Endothelial cell of umbilical vein (primary cell): ENCODE results near the gene LSP1. TPM values are rescaled to one million over a fixed set of nuclear protein-coding genes. Genes with fewer than 3 reads are reported as not detected.

Experiments
- BruUV-seq: library from RNA; stranded (reverse); fragments of 400-500 nt; replicated peaks from 2 replicates; lab custom pipeline; 2021; lab: Mats Ljungman, UMichigan
- CTCF ChIA-PET: fragments of 300-600, 350-600 bp; sonication (Branson Sonifier 250); formaldehyde crosslinking; loops from one replicate; lab custom pipeline; 2021; ENCODE audit warnings: antibody characterized with exemption, inconsistent platforms; lab: Charles Lee
- POLR2A ChIA-PET: fragments of 300-600, 350-600 bp; sonication (Branson Sonifier 250); formaldehyde crosslinking; loops from one replicate; lab custom pipeline; 2021; ENCODE audit warnings: antibody characterized with exemption, inconsistent platforms; lab: Charles Lee
- DNase-seq: peaks from one replicate; pipeline ENCODE4 v3.0.0-alpha.2; 2011; ENCODE audit warnings: low read depth, low spot score
- FAIRE-seq: peaks from 2 replicates; lab custom pipeline; 2011; peaks lifted over from hg19 to GRCh38; lab: Jason Lieb, UNC
- H2AFZ ChIP-seq: 2 replicates; pipeline ENCODE4 v1.6.0; 2012; ENCODE audit warnings: low read depth, low read length, control low read depth, inconsistent platforms
- H3K27ac ChIP-seq: 2 replicates; pipeline ENCODE4 v1.5.1; 2011; ENCODE audit warnings: low read depth, mild to moderate bottlenecking, control low read depth, low read length, moderate library complexity; ENCODE audit not compliant: insufficient read depth
- H3K27me3 ChIP-seq, 2 experiments: 2 replicates each; pipeline versions ENCODE4 v1.6.0 to v1.6.1; 2011; ENCODE audit warnings: low read length in 2 of 2, mixed read lengths in 1 of 2; ENCODE audit not compliant: control insufficient read depth in 2 of 2, insufficient read depth in 2 of 2
- H3K36me3 ChIP-seq, 2 experiments: 2 replicates in 1 of 2; 3 replicates in 1 of 2; pipeline ENCODE4 v1.5.1; 2011; ENCODE audit warnings: low read length in 2 of 2, mild to moderate bottlenecking in 1 of 2, moderate library complexity in 1 of 2; ENCODE audit not compliant: control insufficient read depth in 2 of 2, insufficient read depth in 2 of 2; ENCODE audit errors: extremely low read depth in 1 of 2
- H3K4me1 ChIP-seq: 3 replicates; pipeline ENCODE4 v1.5.1; 2011; ENCODE audit warnings: mild to moderate bottlenecking, low read length; ENCODE audit not compliant: control insufficient read depth, insufficient read depth; ENCODE audit errors: extremely low read depth
- H3K4me2 ChIP-seq: 2 replicates; pipeline ENCODE4 v1.6.1; 2011; ENCODE audit warnings: low read length, control low read depth, mixed read lengths; ENCODE audit not compliant: insufficient read depth
- H3K4me3 ChIP-seq, 3 experiments: fragments of 200-600 bp in 1 of 3; sonication (generic), shearing (Covaris generic) in 1 of 3; replicated peaks in 1 of 3; 2 replicates each; pipeline ENCODE4 v1.5.1; 2011 to 2016; ENCODE audit warnings: control low read depth in 3 of 3, low read length in 3 of 3, mild to moderate bottlenecking in 2 of 3, inconsistent platforms in 1 of 3, low read depth in 1 of 3, moderate library complexity in 1 of 3; ENCODE audit not compliant: insufficient read depth in 1 of 3
- H3K79me2 ChIP-seq: 2 replicates; pipeline ENCODE4 v1.6.0; 2012; ENCODE audit warnings: low read length, inconsistent platforms; ENCODE audit not compliant: control insufficient read depth, insufficient read depth
- H3K9ac ChIP-seq: replicated peaks from 2 replicates; pipeline ENCODE3; 2011; ENCODE audit warnings: low read length, control low read depth; ENCODE audit not compliant: insufficient read depth; ENCODE audit errors: extremely low read depth
- H3K9me1 ChIP-seq: replicated peaks from 3 replicates; pipeline ENCODE4 v1.6.0; 2011; ENCODE audit warnings: mild to moderate bottlenecking, low read length; ENCODE audit not compliant: control insufficient read depth, insufficient read depth; ENCODE audit errors: extremely low read depth
- H3K9me3 ChIP-seq: replicated peaks from 2 replicates; pipeline ENCODE4 v1.5.1; 2012; ENCODE audit warnings: low read length, inconsistent platforms; ENCODE audit not compliant: control insufficient read depth, insufficient read depth
- H4K20me1 ChIP-seq: replicated peaks from 2 replicates; pipeline ENCODE3; 2011; ENCODE audit warnings: mild to moderate bottlenecking, low read length; ENCODE audit not compliant: control insufficient read depth, insufficient read depth; ENCODE audit errors: extremely low read depth
- EZH2 ChIP-seq: IDR thresholded peaks from 2 replicates; pipeline ENCODE4 v1.6.1; 2012; ENCODE audit warnings: borderline replicate concordance, low read depth, mild to moderate bottlenecking, moderate library complexity, low read length, inconsistent platforms; ENCODE audit not compliant: severe bottlenecking
- FOS ChIP-seq: IDR thresholded peaks from 2 replicates; pipeline ENCODE4 v1.6.1; 2011; ENCODE audit warnings: mild to moderate bottlenecking, low read length, moderate library complexity, borderline replicate concordance; ENCODE audit not compliant: insufficient read depth
- GATA2 ChIP-seq: IDR thresholded peaks from 2 replicates; pipeline ENCODE4 v1.7.0; 2011; ENCODE audit warnings: low read depth, mild to moderate bottlenecking, moderate library complexity, mixed read lengths, low read length; ENCODE audit not compliant: insufficient read length, insufficient read depth
- JUN ChIP-seq: IDR thresholded peaks from 2 replicates; pipeline ENCODE4 v1.6.1; 2011; ENCODE audit warnings: borderline replicate concordance, low read depth; ENCODE audit not compliant: insufficient read length, insufficient read depth
- MYC ChIP-seq: IDR thresholded peaks from one replicate; pipeline ENCODE4 v1.6.1; 2011; ENCODE audit warnings: mild to moderate bottlenecking, low read depth, low read length
- POLR2A ChIP-seq: IDR thresholded peaks from 2 replicates; pipeline ENCODE4 v1.6.1; 2012; ENCODE audit warnings: low read depth, mild to moderate bottlenecking, control low read depth, low read length
- POLR2AphosphoS5 ChIP-seq: IDR thresholded peaks from 2 replicates; pipeline ENCODE4 v1.6.1; 2012; ENCODE audit warnings: low read depth, mild to moderate bottlenecking, control low read depth, low read length, moderate library complexity; ENCODE audit not compliant: insufficient read depth
- dilution Hi-C: fragments of 300-500 bp; cut with MboI; formaldehyde crosslinking; loops from one replicate; pipeline ENCODE4 v1.15.0; 2019; ENCODE audit warnings: low sequenced_read_pairs; ENCODE audit not compliant: extremely low pct_ligation_motif_present
- intact Hi-C: fragments of 100-400 bp; cut with micrococcal nuclease; formaldehyde crosslinking; loops from one replicate; pipeline ENCODE4 v1.10.0; 2022
- polyA plus RNA-seq, 4 experiments: library from polyadenylated mRNA; depleted of rRNA in 3 of 4; stranded (reverse) in 3 of 4; unstranded in 1 of 4; fragments of >200 nt; gene quantifications; 2 replicates each; pipeline versions ENCODE4 v1.2.1 to v1.2.3, GENCODE V29; 2011 to 2012; ENCODE audit warnings: missing spikeins in 1 of 4
- total RNA-seq: library from RNA; stranded (reverse); gene quantifications from 2 replicates; pipeline ENCODE4 v1.2.3, GENCODE V29; 2021
- TF ChIP-seq, protein P1 (sequence below), 2 donors: IDR thresholded peaks; 1 replicate in 1 of 2; 2 replicates in 1 of 2; pipeline ENCODE4 v1.5.1; 2011; ENCODE audit warnings: low read length in 2 of 2, mild to moderate bottlenecking in 2 of 2, moderate library complexity in 2 of 2, control low read depth in 1 of 2, inconsistent platforms in 1 of 2, low read depth in 1 of 2; ENCODE audit not compliant: insufficient read depth in 1 of 2; ENCODE audit errors: extremely low read depth in 1 of 2
- TF ChIP-seq, protein P2 (sequence below): IDR thresholded peaks from 2 replicates; pipeline ENCODE4 v1.6.1; 2011; ENCODE audit not compliant: insufficient read depth, insufficient read length

LSP1 gene
- total and polyA plus RNA-seq, 2 donors (not counting 3 experiments of a cell fraction or from before 2014, with no cell fraction given): not detected

DNA sequence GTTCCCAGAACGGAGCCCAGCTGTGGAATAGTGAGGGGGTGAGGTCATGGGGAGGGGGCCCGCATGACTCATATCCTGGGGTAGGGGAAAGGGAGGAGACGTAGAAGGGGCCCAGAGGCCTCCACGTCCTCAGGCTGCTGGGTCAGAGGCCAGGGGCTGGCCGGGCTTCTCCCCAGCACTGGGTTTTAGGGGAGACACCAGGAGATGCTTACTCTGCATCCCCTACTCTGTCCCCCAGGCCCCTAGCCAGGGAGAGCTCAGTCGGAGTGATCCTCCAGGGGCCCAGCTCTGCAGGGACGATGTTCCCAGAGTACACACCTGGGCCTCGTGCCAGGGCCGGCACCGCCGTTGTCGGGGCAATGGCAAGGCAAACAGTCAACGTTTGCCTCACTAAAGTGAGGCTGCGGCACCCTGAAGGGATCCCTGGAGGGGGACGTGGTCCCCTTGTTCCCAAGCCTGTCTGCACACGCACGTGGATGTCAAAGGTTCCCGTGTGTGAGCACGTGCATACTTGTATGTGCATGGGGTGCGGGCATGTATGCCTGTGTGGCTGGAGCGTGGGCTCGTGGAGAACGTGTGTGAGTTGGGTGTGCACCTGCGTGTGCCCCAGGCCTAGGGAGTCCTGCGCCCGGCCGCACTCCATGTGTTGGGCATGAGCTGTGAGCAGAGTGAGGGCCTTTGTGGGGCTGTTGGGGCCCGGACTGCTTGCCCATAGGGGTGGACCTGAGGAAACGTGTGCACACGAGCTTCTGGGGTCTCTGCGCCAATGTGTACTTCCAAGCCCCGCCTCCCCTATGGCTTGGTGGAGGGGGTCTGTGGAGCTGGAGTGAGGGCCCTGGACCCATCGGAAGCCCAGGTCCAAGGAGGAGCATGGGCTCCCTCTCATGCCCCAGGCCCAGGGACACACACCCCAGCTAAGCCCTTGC is 24.6 kb downstream of the LSP1 start:
- BruUV-seq: no TSS peak
- intact Hi-C loops: no loop called here
- H3K9me1 ChIP-seq: no peaks in the 10 kb centered on the region
- CTCF ChIA-PET: interaction anchor here (0.9 to 4.9 kb wide), 14 partner anchors 10 to 274 kb away, joined by 3 to 53 read pairs (median 4); no protein-coding TSS in a partner anchor
- no peak overlapping the region for H3K4me3 ChIP-seq
- no peaks in the 10 kb centered on the region for H3K27me3 ChIP-seq
- POLR2A ChIA-PET: no interaction called here
- H3K4me2 ChIP-seq: no peak overlapping the region
- H4K20me1 ChIP-seq: no peaks in the 10 kb centered on the region
- FAIRE-seq: no peak
- no peak overlapping the region for H2AFZ ChIP-seq
- TF ChIP-seq, protein P1, sequence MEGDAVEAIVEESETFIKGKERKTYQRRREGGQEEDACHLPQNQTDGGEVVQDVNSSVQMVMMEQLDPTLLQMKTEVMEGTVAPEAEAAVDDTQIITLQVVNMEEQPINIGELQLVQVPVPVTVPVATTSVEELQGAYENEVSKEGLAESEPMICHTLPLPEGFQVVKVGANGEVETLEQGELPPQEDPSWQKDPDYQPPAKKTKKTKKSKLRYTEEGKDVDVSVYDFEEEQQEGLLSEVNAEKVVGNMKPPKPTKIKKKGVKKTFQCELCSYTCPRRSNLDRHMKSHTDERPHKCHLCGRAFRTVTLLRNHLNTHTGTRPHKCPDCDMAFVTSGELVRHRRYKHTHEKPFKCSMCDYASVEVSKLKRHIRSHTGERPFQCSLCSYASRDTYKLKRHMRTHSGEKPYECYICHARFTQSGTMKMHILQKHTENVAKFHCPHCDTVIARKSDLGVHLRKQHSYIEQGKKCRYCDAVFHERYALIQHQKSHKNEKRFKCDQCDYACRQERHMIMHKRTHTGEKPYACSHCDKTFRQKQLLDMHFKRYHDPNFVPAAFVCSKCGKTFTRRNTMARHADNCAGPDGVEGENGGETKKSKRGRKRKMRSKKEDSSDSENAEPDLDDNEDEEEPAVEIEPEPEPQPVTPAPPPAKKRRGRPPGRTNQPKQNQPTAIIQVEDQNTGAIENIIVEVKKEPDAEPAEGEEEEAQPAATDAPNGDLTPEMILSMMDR (IDR thresholded peaks at IDR 0.05; ENCODE audit: extremely low read depth in 1 of 2, insufficient read depth in 1 of 2, low read depth in 1 of 2, low read length in 2 of 2): no peak
- no peak for TF ChIP-seq JUN
- TF ChIP-seq GATA2: no peak
- TF ChIP-seq POLR2AphosphoS5: no peak
- TF ChIP-seq, protein P2, sequence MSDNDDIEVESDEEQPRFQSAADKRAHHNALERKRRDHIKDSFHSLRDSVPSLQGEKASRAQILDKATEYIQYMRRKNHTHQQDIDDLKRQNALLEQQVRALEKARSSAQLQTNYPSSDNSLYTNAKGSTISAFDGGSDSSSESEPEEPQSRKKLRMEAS: no peak
- no peak for TF ChIP-seq EZH2
- TF ChIP-seq MYC: no peak
- no peak for TF ChIP-seq POLR2A
- TF ChIP-seq FOS: no peak
- no peaks in the 10 kb centered on the region for H3K36me3 ChIP-seq
- H3K27ac ChIP-seq: no peak overlapping the region
- no peaks in the 10 kb centered on the region for H3K9me3 ChIP-seq
- DNase-seq: no peak
- H3K79me2 ChIP-seq: no peaks in the 10 kb centered on the region
- no peaks in the 10 kb centered on the region for H3K4me1 ChIP-seq
- no peak overlapping the region for H3K9ac ChIP-seq
- dilution Hi-C loops: no loop called here
